PC-9 (cell line): ENCODE measurements around the gene LPIN2.

Source experiments
- EZH2 ChIP-seq: fragments of 200-600 bp; sonication (generic); IDR thresholded peaks from 2 replicates; pipeline ENCODE4 v1.8.0; 2017; ENCODE audit warnings: antibody characterized with exemption, low read depth
- TF ChIP-seq, protein P1 (sequence below): fragments of 200-600 bp; sonication (generic); conservative IDR thresholded peaks from 2 replicates; pipeline ENCODE4 v1.6.1; 2017; ENCODE audit warnings: mixed run types, antibody characterized with exemption, mild to moderate bottlenecking, moderate library complexity

DNA sequence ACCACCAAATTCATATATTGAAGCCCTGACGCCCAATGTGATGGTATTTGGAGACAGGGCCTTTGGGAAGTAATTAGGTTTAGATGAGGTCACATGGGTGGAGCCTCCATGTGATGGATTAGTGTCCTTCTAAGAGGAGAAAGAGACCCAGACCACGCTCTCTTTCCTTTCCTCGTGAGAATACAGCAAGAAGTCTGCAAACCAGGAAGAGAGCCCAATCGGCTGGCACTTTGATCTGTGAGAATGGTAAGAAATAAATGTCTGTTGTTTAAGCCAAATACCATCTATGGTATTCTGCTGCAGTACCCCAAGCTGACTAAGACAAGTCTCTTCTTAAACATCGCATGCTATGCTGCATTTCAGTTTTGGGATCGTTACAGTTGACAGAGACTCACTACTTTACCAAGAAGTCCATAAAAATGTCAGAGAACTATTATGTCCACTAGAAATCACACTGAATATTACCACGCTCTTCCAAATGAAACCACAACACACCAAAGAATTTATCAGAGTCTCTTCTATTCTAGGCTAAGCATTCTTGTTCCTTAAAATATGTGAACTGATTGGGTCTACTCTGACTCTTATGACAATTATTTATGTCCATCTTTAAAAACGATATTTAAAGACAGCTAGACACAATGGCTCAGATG, 48.5 kb downstream of the LPIN2 start:
- TF ChIP-seq, protein P1, sequence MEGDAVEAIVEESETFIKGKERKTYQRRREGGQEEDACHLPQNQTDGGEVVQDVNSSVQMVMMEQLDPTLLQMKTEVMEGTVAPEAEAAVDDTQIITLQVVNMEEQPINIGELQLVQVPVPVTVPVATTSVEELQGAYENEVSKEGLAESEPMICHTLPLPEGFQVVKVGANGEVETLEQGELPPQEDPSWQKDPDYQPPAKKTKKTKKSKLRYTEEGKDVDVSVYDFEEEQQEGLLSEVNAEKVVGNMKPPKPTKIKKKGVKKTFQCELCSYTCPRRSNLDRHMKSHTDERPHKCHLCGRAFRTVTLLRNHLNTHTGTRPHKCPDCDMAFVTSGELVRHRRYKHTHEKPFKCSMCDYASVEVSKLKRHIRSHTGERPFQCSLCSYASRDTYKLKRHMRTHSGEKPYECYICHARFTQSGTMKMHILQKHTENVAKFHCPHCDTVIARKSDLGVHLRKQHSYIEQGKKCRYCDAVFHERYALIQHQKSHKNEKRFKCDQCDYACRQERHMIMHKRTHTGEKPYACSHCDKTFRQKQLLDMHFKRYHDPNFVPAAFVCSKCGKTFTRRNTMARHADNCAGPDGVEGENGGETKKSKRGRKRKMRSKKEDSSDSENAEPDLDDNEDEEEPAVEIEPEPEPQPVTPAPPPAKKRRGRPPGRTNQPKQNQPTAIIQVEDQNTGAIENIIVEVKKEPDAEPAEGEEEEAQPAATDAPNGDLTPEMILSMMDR = no peak
- no peak for TF ChIP-seq EZH2
